NB4 (cell line): ENCODE data around the gene HYLS1.

Experiments used
- DNase-seq: peaks from one replicate; pipeline ENCODE4 v3.0.0; 2010; ENCODE audit warnings: low read depth
- H3K4me3 ChIP-seq: one replicate; pipeline ENCODE4 v1.5.1; 2011; ENCODE audit warnings: mild to moderate bottlenecking, low read depth, low read length, moderate library complexity
- CTCF ChIP-seq: IDR thresholded peaks from one replicate; pipeline ENCODE4 v1.5.1; 2012; ENCODE audit warnings: low read depth, low read length
- MAX ChIP-seq: IDR thresholded peaks from 2 replicates; pipeline ENCODE4 v1.6.1; 2011; ENCODE audit warnings: low read depth, low read length
- MYC ChIP-seq: IDR thresholded peaks from 2 replicates; pipeline ENCODE4 v1.6.1; 2011; ENCODE audit warnings: low read depth, low read length
- POLR2A ChIP-seq: IDR thresholded peaks from 2 replicates; pipeline ENCODE4 v1.6.1; 2011; ENCODE audit warnings: mild to moderate bottlenecking; ENCODE audit not compliant: insufficient read length; ENCODE audit errors: extremely low read depth

Gene HYLS1

GRCh38 chr11:125948278-125949051 is 61.0 kb downstream of the HYLS1 start:
- TF ChIP-seq MAX, result no peak
- TF ChIP-seq CTCF, result no peak
- no peak for TF ChIP-seq MYC
- TF ChIP-seq POLR2A, result no peak
- no peak overlapping the region for H3K4me3 ChIP-seq
- DNase-seq, result no peak

- H3K4me3 ChIP-seq, result no peak overlapping the region
- no peak for DNase-seq
- TF ChIP-seq MAX (no peak), MYC (no peak), POLR2A (no peak), CTCF (no peak)
Measured at GRCh38 chr11:125949271-125950177, 62.1 kb downstream of the HYLS1 start.

GRCh38 chr11:125950178-125950490 is 62.7 kb downstream of the HYLS1 start:
- no peak for DNase-seq
- no peak overlapping the region for H3K4me3 ChIP-seq
- TF ChIP-seq CTCF (no peak), POLR2A (no peak), MAX (no peak), MYC (no peak)
